Globus pallidus (tissue), 1 donor: ENCODE data around the gene DDX20.
A peak's percentile ranks its signal among the peaks of the same experiment; 100 is the strongest.

Experiments used
- DNase-seq: peaks from one replicate; pipeline ENCODE4 v3.0.0-alpha.2; 2015; ENCODE audit warnings: low spot score

DDX20 gene

DNA sequence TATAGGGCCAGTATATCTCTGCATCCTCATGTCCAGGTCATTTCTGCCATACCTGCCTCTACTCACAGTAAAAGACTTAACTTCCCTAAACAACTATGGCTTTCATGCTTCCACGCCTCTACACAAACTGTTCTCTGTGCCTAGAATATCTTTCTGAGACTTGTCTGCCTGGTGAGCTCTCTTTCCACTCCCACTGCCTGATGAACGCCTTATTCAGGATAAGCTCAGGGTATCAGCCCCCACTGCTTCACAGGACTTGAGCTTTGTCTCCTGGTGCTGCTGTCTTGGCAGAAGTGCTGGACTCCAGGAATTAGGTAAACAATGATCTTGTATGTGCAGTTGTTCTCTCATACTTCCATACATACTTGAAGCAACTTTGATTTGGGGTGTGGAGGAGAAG is 4.8 kb upstream of the DDX20 start:
- no peak for DNase-seq

- DNase-seq: no peak
Measured at GRCh38 chr1:111751906-111752575, 3.7 kb upstream of the DDX20 start.

- DNase-seq: no peak
Measured at GRCh38 chr1:111754984-111755330, 744 bp upstream of the DDX20 start.

- no peak for DNase-seq
Measured at GRCh38 chr1:111756124-111756513, 418 bp downstream of the DDX20 start.

DNA sequence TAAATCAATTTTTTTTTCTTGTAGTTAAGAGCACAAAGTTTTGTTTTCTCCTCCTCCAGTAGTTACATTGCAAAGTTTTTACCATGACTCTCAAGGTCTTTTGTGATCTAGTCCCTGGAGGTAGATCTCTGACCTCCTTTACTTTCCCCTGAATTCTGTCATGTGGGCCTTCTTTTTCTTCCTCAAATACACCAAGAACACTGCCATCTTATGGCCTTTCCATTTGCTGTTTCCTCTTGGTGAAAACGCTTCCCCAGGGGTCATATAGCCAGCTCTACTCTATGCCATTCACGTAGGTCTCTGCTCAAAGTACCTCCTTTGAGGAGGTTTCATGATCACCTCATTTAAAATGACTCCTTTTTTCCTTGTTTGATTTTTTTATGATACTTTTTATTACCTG is 2.7 kb downstream of the DDX20 start:
- no peak for DNase-seq

- DNase-seq: no peak
Measured at GRCh38 chr1:111761717-111762116, 6.0 kb downstream of the DDX20 start.

GRCh38 chr1:111762332-111762731 is 6.6 kb downstream of the DDX20 start:
- DNase-seq: no peak

DNA sequence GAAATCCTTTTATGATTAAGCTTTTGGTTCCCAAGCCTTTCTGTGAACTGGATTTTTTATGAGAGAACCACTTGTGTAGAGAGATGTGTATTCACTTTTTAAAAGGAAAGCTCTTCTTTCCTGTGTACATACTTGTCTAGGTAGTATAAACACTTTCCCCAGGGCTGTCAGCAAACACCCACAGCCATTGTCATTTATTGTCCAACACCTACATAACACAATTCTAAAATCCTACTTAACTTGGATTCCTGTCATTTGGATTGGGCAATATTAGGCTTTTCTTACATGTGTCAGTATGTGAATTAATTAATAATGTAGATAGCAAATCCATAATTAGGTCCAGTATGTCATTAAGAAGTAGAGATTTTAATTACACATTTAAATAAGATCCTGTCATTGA is 12.3 kb downstream of the DDX20 start:
- no peak for DNase-seq

- no peak for DNase-seq
Measured at GRCh38 chr1:111768625-111769024, 12.9 kb downstream of the DDX20 start.

DNA sequence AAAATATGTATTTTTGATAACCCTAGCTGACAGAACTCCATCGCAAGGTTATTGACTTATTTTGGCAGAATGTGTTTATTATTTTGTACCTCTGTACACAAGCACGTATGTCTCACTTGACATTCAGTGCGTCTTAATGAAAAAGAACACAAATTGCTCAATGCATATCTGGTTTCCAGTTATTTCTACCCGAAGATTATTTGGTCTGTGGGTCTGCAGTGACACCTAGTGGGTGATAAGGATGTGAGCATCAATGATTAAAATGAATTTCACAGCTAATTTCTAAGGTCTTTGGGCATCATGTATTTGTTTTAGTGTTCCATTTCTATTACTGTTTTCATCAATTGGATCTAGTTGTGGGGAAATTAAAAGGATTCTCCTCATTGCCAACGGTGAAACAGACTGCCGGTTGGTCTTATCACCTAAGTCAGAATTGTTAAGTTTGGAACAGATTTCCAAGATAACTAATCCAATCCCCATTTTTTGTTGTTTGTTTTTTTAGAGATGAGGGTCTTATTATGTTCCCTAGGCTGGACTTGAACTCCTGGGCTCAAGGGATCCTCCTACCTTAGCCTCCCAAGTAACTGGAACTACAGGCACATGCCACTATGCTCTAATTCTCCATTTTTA is 13.9 kb downstream of the DDX20 start:
- peak; percentile 61 for DNase-seq

GRCh38 chr1:111770916-111771315 is 15.2 kb downstream of the DDX20 start:
- no peak for DNase-seq

DNA sequence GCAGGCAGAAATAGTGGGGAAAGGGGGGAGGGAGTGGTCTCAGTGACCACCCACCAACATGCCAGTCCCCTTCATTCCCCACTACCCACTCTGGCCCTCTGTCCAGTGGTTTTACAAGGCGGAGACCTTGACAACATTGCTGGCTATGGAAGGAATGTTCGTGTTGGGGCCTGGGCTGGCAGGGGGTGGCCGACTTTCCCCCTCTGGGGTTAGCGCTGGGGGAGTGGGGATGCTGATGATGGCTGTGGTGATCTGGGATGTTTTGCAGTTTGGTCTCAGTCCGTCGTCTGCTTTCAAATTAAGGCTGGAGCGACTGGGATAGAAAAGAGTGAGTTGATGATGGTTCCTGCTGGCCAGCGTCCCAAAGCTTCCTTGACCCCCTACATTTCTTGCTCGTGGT is 20.3 kb downstream of the DDX20 start:
- DNase-seq: no peak

GRCh38 chr1:111776391-111776790 is 20.7 kb downstream of the DDX20 start:
- no peak for DNase-seq

GRCh38 chr1:111776861-111777260 is 21.2 kb downstream of the DDX20 start:
- DNase-seq: no peak

GRCh38 chr1:111777301-111777700 is 21.6 kb downstream of the DDX20 start:
- DNase-seq: no peak

DNA sequence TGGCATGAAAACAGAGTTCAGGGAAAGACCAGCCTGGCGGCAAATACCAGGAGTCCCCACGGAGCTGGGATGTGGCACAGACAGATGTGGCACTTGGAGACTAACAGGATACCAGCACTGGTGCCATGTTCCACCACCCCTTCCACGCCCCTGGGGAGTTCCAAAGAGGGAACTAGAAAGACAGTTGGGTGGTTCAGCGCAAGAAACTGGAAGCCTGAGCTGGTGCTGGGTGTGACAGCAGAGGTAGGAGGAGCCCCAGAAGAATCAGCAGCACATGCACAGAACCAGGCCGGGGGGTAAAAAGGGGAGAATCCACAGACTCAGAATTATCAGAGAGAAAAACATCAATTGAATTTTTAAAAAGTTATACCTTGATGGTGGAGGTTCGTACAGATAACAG is 22.4 kb downstream of the DDX20 start:
- DNase-seq: no peak

DNA sequence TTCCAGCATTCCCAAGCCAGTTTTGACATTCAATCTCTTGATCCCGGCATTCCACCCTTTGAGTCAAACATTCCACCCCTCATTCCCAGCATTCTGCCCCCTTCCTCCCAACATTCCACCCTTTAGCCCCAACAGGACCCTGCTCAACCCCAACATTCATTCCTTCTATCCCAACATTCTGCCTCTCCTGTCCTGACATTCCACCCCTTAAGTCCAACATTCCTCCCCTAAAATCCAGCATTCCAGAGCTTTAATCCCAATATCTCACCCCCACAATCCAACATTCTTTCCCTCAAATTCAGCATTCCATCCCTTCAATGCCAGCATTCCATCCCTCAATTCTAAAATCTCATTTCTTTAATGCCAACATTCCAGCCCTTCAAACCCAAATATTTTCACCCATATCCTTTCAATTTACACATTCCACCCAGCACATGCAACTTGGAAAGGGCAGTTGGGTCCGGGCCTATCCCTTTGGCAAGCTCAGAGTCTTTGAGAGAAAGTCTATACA is 22.9 kb downstream of the DDX20 start:
- DNase-seq: no peak

- DNase-seq: no peak
Measured at GRCh38 chr1:111779546-111779945, 23.8 kb downstream of the DDX20 start.

GRCh38 chr1:111784273-111784901 is 28.7 kb downstream of the DDX20 start:
- no peak for DNase-seq

DNA sequence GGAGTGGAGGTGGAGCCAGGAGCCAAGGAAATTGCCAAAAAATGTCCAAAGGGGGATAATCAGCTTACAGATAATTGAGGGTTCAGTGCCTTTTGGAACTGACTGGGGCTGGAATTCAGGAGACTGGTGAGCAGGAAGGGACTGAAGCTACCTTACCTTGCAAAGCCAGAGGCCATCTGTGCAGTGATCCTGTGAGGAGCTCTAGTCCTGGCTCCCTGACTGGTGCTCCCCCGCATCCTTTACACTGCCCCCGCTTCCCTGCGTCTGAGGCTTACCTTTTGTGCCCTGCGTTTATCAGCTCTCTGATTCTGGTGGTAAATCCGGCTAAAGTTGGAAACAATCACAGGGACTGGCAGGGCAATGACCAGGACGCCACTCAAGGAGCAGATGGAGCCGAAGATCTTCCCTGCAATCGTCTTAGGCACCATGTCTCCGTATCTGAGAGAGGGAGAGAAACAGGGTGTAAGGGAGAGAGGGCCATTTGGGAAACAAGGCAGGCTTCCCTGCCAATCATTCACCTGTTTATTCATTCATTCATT is 31.0 kb downstream of the DDX20 start:
- no peak for DNase-seq

- no peak for DNase-seq
Measured at GRCh38 chr1:111789142-111789541, 33.4 kb downstream of the DDX20 start.

GRCh38 chr1:111789666-111790316 is 34.1 kb downstream of the DDX20 start:
- DNase-seq: peak; percentile 16

GRCh38 chr1:111791776-111792175 is 36.1 kb downstream of the DDX20 start:
- no peak for DNase-seq
